GM20431 (cell line): ENCODE data around the gene CACNA2D2.
"Not testable (repeated sequence)": the region's sequence is repeated elsewhere in the genome, so short reads cannot be mapped to it uniquely, and the experiment has no call there.

Experiments
- in situ Hi-C: fragments of 300-500 bp; cut with MseI, MboI; formaldehyde crosslinking; loops from one replicate; pipeline ENCODE4 v1.15.0; 2020; ENCODE audit warnings: low sequenced_read_pairs; ENCODE audit not compliant: unreplicated experiment

The CACNA2D2 gene

GRCh38 chr3:50530001-50530970 is 26.9 kb upstream of the CACNA2D2 start:
- in situ Hi-C loops: no loop called here

GRCh38 chr3:50525987-50526386 is 22.6 kb upstream of the CACNA2D2 start:
- in situ Hi-C loops: loop anchor here (10.0 kb wide), 1 partner anchor 89 kb away; the partner anchor contains the start of genes CISH and MAPKAPK3

DNA sequence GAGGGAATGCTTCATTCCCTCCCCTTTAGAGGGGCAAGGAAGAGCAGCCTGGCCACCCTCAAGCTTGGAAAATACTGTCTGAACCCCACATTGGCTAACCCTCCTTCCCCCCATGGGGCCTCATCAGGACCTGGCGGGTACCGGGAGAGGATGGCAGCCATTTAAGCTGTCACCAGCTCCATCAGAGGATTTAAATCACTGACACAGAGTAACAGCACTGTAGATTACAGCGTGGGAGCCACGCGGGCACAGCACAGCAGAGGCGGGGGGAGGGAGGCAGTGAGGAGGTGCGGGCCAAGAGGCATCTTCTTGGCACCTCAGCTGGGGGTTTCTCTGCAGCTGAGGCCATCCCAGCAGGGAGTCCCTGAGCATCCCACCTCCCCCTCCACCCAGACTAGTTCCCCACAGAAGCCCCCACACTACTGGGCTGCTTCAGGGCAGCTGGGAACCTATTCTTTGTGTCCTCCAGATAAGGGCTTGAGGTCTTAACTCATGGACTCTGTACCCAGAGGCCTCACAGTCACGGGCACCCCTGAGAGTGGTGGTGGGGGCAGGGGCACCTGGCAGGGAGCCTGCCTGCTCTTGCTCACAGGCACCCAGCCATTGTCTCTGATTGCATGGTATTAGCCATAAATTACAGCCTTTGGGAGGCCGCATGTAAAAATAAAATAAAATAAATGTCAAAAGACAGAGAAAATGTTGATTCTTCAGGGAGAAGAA is 21.9 kb upstream of the CACNA2D2 start:
- in situ Hi-C loops: loop anchor here (10.0 kb wide), 1 partner anchor 89 kb away; the partner anchor contains the start of genes CISH and MAPKAPK3

GRCh38 chr3:50524746-50525145 is 21.3 kb upstream of the CACNA2D2 start:
- in situ Hi-C loops: loop anchor here (10.0 kb wide), 1 partner anchor 90 kb away; the partner anchor contains the start of genes CISH and MAPKAPK3

DNA sequence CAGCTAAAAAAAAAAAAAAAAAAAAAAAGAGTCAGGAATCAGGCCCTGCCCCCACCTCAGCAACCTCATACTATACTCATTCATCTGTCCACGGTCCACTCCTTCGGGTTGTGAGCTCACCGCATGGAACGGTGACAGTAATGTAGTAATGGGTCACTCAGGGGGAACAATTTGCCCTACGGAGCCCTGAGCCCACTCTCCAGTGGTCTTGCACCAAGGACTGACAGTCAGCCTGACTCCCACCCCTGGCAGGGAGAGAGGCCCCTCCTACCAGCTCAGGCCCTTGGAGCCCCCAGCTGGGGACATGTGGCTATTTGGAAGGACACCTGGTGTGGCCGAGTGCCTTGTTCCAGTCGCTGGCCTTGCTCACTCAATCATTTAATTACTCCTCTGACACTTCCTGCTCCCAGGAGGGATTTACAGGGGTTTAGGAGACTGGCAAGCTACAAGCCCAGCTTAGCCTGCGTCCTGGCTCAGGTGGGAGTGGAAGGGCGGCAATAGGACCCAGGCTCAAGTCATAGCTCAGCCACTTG is 19.9 kb upstream of the CACNA2D2 start:
- in situ Hi-C loops: loop anchor here (10.0 kb wide), 1 partner anchor 91 kb away; the partner anchor contains the start of genes CISH and MAPKAPK3

- in situ Hi-C loops: loop anchor here (10.0 kb wide), 1 partner anchor 93 kb away; the partner anchor contains the start of genes CISH and MAPKAPK3
Observed at GRCh38 chr3:50521572-50521971, 18.1 kb upstream of the CACNA2D2 start.

DNA sequence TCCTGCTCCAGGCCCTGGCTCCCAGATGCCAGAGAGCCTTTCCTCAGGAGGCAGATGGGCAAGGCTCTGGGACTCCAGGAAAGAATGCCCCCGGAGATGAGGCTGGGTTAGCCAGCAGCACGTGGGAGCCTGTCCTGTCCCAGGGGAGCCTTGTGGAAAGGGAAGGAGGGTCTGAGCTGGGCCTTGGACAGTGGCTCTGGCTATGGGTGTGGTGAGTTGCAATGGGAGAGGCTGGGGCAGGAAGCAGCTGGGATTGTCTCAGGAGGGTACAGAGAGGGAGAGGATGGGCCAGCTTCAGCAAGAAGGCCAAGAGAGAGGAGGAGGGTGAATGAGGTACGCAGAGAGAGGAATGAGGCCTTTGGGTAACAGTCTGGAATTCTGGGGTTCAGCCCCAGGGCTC is 17.4 kb upstream of the CACNA2D2 start:
- in situ Hi-C loops: loop anchor here (10.0 kb wide), 1 partner anchor 94 kb away; the partner anchor contains the start of genes CISH and MAPKAPK3

DNA sequence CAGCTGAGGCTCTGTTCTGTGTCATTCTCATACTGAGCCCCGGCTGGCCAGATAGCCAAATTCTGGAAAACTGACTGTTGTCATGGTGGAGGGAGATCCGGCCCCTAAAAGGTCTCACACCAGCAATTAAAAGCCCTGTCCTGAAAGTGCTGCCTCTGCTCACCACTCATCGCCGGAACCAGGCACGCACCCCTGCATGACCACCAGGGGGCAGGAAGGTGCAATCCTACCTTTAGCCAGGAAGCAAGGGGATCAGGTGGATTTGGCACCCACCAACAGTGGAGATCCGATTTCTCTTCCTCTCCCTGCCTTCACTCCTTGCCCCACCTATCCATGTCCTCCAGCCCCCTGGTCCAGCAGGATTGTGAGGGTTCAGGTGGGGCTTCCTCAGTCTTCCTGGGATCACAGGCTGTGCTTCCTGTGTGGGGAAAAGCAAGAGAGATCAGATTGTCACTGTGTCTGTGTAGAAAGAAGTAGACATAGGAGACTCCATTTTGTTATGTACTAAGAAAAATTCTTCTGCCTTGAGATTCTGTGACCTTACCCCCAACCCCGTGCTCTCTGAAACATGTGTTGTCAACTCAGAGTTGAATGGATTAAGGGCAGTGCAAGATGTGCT is 16.1 kb upstream of the CACNA2D2 start:
- in situ Hi-C loops: loop anchor here (10.0 kb wide), 1 partner anchor 95 kb away; the partner anchor contains the start of genes CISH and MAPKAPK3

- in situ Hi-C loops: no loop called here
Observed at GRCh38 chr3:50518436-50518835, 15.0 kb upstream of the CACNA2D2 start.

DNA sequence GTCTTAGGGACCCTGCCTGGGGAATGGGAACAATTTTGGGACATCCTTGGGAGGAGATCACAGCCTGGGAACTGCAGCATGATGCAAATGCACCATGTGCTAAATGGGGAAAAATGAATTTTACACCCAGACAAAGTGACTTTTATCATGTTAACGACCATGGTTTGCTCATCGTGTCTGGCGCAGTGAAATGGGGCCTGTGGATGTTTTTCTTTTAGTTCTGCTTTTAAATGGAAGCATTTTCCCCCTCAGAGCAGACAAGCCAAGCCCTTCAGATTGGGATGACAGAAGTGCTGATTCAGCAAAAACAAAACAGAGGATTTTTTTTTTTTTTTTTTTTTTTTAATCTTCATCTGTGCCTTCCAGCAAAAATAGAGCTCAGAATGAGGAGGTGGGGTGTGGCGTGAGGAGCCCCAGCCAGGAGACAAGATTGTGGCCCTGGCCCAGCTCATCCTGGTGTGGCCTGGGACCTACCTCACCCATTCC is 14.3 kb upstream of the CACNA2D2 start:
- in situ Hi-C loops: no loop called here

- in situ Hi-C loops: no loop called here
Observed at GRCh38 chr3:50516440-50516871, 13.0 kb upstream of the CACNA2D2 start.

- in situ Hi-C loops: no loop called here
Observed at GRCh38 chr3:50515565-50516439, 12.4 kb upstream of the CACNA2D2 start.

DNA sequence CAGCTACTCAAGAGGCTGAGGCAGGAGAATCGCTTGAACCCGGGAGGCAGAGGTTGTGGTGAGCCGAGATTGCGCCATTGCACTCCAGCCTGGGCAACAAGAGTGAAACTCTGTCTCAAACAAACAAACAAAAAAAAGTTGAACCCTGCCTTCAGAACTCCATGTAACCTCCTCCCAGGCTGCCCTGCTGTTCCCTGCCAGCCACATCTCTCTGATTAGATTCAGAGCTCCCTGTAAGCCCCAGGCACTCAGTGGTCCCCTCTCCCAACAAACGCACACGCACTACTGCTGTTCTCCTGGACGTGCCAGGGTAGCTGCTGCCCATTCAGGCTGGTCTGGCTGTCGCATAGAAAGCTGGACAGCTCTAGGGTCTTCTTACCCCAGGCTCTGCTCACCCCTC is 9.5 kb upstream of the CACNA2D2 start:
- in situ Hi-C loops: not testable (repeated sequence)

GRCh38 chr3:50512131-50512530 is 8.7 kb upstream of the CACNA2D2 start:
- in situ Hi-C loops: no loop called here

GRCh38 chr3:50510325-50510724 is 6.9 kb upstream of the CACNA2D2 start:
- in situ Hi-C loops: no loop called here

DNA sequence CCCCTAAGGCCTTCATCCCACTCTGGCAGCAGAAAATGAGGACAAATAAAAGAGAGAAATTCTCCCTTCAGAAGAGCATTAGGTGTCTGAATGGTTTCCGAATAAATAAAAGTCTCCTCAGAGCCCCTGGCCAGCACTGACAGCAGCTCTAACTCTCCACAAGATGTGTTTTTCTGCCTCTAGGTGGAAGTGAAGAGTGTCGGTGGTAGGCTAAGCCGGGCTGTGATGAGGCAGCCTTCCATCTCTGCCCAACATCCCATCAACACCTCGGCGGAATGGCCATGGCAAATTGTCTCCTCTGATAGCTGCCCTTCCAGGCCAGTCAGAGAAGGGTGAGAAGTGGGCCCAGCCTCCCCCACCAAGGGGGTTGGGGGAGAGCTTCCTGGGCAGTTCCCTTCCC is 6.3 kb upstream of the CACNA2D2 start:
- in situ Hi-C loops: no loop called here

GRCh38 chr3:50508821-50509220 is 5.4 kb upstream of the CACNA2D2 start:
- in situ Hi-C loops: no loop called here

GRCh38 chr3:50506169-50506568 is 2.7 kb upstream of the CACNA2D2 start:
- in situ Hi-C loops: no loop called here

DNA sequence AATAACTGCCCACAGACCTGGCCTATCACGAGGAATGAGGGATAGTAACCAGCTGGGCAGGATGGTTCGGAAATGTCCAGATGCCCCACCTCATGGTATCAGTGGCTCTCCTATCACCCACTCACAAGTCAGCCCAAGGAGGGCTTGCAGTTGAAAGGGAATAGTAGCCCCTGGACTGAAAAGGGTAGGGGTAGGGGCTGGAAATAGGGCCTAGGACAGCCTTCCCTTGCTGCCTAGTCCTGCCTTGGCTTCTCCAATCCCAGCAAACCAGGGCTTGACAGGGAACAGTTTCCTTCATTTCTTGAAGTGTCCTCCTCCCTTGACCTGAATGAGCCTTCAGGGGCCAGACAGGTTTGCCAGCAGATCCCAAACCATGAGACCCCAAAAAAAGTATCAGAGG is 1.2 kb upstream of the CACNA2D2 start:
- in situ Hi-C loops: no loop called here
